HG03469 (cell line): ENCODE data around the gene HOXA5.

Experiments
- ATAC-seq: cut with Tn5 transposase; IDR thresholded peaks from one replicate; pipeline ENCODE4 v1.9.1; 2021; ENCODE audit warnings: mild to moderate bottlenecking, moderate library complexity, moderate number of reproducible peaks; ENCODE audit not compliant: unreplicated experiment

The HOXA5 gene

GRCh38 chr7:27138472-27138871 is 5.0 kb downstream of the HOXA5 start:
- no peak for ATAC-seq

- ATAC-seq: no peak
Observed at GRCh38 chr7:27137640-27138315, 5.7 kb downstream of the HOXA5 start.

GRCh38 chr7:27134392-27134791 is 9.1 kb downstream of the HOXA5 start:
- no peak for ATAC-seq

- ATAC-seq: no peak
Observed at GRCh38 chr7:27133409-27134231, 9.9 kb downstream of the HOXA5 start.

- no peak for ATAC-seq
Observed at GRCh38 chr7:27132978-27133377, 10.5 kb downstream of the HOXA5 start.

- no peak for ATAC-seq
Observed at GRCh38 chr7:27132214-27132613, 11.3 kb downstream of the HOXA5 start.

GRCh38 chr7:27131390-27131819 is 12.1 kb downstream of the HOXA5 start:
- no peak for ATAC-seq

GRCh38 chr7:27130540-27131389 is 12.7 kb downstream of the HOXA5 start, which contains the start of gene HOXA4:
Gene HOXA4, minus strand, starts transcription at chr7:27130757. Its CDS starts 24 bp downstream, at chr7:27130733.
- ATAC-seq: no peak

GRCh38 chr7:27129729-27130539 is 13.5 kb downstream of the HOXA5 start:
- no peak for ATAC-seq

- no peak for ATAC-seq
Observed at GRCh38 chr7:27128776-27129728, 14.4 kb downstream of the HOXA5 start.

- no peak for ATAC-seq
Observed at GRCh38 chr7:27128034-27128433, 15.4 kb downstream of the HOXA5 start.

- ATAC-seq: no peak
Observed at GRCh38 chr7:27126596-27127327, 16.7 kb downstream of the HOXA5 start.

- ATAC-seq: no peak
Observed at GRCh38 chr7:27125986-27126394, 17.5 kb downstream of the HOXA5 start.

GRCh38 chr7:27124902-27125689 is 18.4 kb downstream of the HOXA5 start:
- no peak for ATAC-seq

GRCh38 chr7:27124096-27124901 is 19.2 kb downstream of the HOXA5 start:
- ATAC-seq: no peak

GRCh38 chr7:27123477-27124053 is 19.9 kb downstream of the HOXA5 start:
- ATAC-seq: no peak
